Heart right ventricle (tissue), 16 donors: Measurements from ENCODE around the gene GATAD2A. TPM values are rescaled to one million over a fixed set of nuclear protein-coding genes. Genes with fewer than 3 reads are reported as not detected.

Experiments used
- ATAC-seq, 8 donors: fragments of 200-7000 bp; cut with Tn5 transposase; one replicate each; pipeline ENCODE4 v1.9.1; 2020; ENCODE audit warnings: mild to moderate bottlenecking in 8 of 8, moderate library complexity in 8 of 8, moderate number of reproducible peaks in 1 of 8
- DNase-seq, 2 donors: peaks; one replicate each; pipeline ENCODE4 v3.0.0-alpha.2; 2020
- H3K27ac ChIP-seq, 10 donors: fragments of 200-600 bp; sonication (generic) in 2 of 10; one replicate each; pipeline versions ENCODE4 v1.5.0 to v1.8.0; 2020 to 2022; ENCODE audit warnings: mild to moderate bottlenecking in 3 of 10
- H3K27me3 ChIP-seq, 7 donors: fragments of 200-600 bp; one replicate each; pipeline ENCODE4 v1.8.0; 2021 to 2022; ENCODE audit warnings: mild to moderate bottlenecking in 2 of 7
- H3K36me3 ChIP-seq, 9 donors: fragments of 200-600 bp; sonication (generic) in 1 of 9; one replicate each; pipeline versions ENCODE4 v1.5.0 to v1.8.0; 2020 to 2022; ENCODE audit warnings: mild to moderate bottlenecking in 2 of 9
- H3K4me1 ChIP-seq, 9 donors: fragments of 200-600 bp; sonication (generic) in 1 of 9; one replicate each; pipeline versions ENCODE4 v1.5.0 to v1.8.0; 2020 to 2022; ENCODE audit warnings: mild to moderate bottlenecking in 4 of 9
- H3K4me3 ChIP-seq, 10 donors: fragments of 200-600 bp; sonication (generic) in 2 of 10; one replicate each; pipeline versions ENCODE4 v1.5.0 to v1.8.0; 2020 to 2022; ENCODE audit warnings: mild to moderate bottlenecking in 7 of 10, moderate library complexity in 2 of 10
- H3K9me3 ChIP-seq, 11 donors: fragments of 200-600 bp in 10 of 11; sonication (generic) in 2 of 11; one replicate each; pipeline versions ENCODE4 v1.5.0 to v1.8.0; 2013 to 2022; ENCODE audit warnings: mild to moderate bottlenecking in 2 of 11, control low read depth in 1 of 11, moderate library complexity in 1 of 11
- CTCF ChIP-seq, 9 donors: fragments of 200-600 bp; sonication (generic) in 2 of 9; IDR thresholded peaks; one replicate each; pipeline versions ENCODE4 v1.5.0 to v1.8.0; 2021 to 2022; ENCODE audit warnings: antibody characterized with exemption in 9 of 9, mild to moderate bottlenecking in 5 of 9, moderate library complexity in 1 of 9
- WGBS, 2 donors: extraction: QIAGEN DNeasy Blood & Tissue Kit; methylation state at CpG; one replicate each; pipeline ENCODE4 v1.1.7; 2013; ENCODE audit warnings: inconsistent platforms in 1 of 2; 5-methylcytosine and 5-hydroxymethylcytosine counted together
- intact Hi-C, 10 donors: fragments of 100-400 bp; cut with DNase I; formaldehyde crosslinking; loops; one replicate each; pipeline versions ENCODE4 v1.11.1 to v1.14.2; 2022
- polyA plus RNA-seq, 2 donors: library from polyadenylated mRNA; stranded (reverse); fragments of 200-250 nt; gene quantifications; one replicate each; pipeline ENCODE4 v1.2.3, GENCODE V29; 2013
- total RNA-seq, 10 donors: library from RNA; stranded (reverse); fragmentation: NEBNext Ultra II Directional in 3 of 10; extraction: Animal tissue kit (Norgen Biotek cat#: 25700) in 3 of 10; gene quantifications; one replicate each; pipeline versions ENCODE4 v1.2.1 to v1.2.4, GENCODE V29; 2021 to 2023
- donor health status: Arrhythmogenic right ventricular cardiomyopathy.
- donor health status: ischemic (EF 13 %, LVEDD 7.1; RV severe dilation, severe dysfunction).
- donor health status: healthy with polysubstance abuse.
- donor health status: DM: no; HTN: yes; CAD: no.
- donor health status: DM: no; HTN: no; CAD: no.
- donor health status: ischemic (EF 25% LVEDD 6.9; RV normal size, moderate dysfunction).
- donor health status: ischemic (EF 25% LVEDD 5.7; RV mildly dilated, moderate dysfunction).
- donor health status: healthy.
- donor health status: DM: yes; HTN: yes; CAD: no.
- donor health status: Ischemic cardiomyopathy.
- donor health status: ischemic (EF 35%, LVEDD 5.7; RV mildly dilated, moderate dysfunction).
- donor health status: nonischemic (EF 11% LVEDD 7.7; RV severe dilation, severe dysfunction).
- donor health status: DM: yes; HTN: yes; CAD: no.
- donor health status: PGD.
- donor health status: ischemic (EF 29% LVEDD 5.4; RV normal size, mild dysfunction).
- donor health status: nonischemic (EF 23%, LVEDD 6.1; RV moderate dilation, normal function).

The GATAD2A gene
- total and polyA plus RNA-seq, 12 donors, result 7.5 to 48.5 (median 25.8) TPM

- Histone ChIP-seq H3K27me3 (no peaks in the 10 kb centered on the region), H3K4me1 (peaks cover 22 to 75% (median 49%) of the 10 kb centered on the region in 9 donors), H3K36me3 (peaks cover 0 to 43% (median 0%) of the 10 kb centered on the region in 9 donors), H3K27ac (peak overlapping the region in 2 of 10 donors; percentile 5 to 10), H3K4me3 (no peak overlapping the region), H3K9me3 (no peaks in the 10 kb centered on the region)
- WGBS, 2 donors, result 80 to 82% methylated on average over 15 of the region's 15 CpGs
- DNase-seq, result no peak
- no peak for ATAC-seq
- no peak for TF ChIP-seq CTCF (IDR thresholded peaks at IDR 0.05)
- intact Hi-C loops, result loop anchor here in 3 of 10 donors (5.0 to 10.0 kb wide), 3 partner anchors 79 to 99 kb away; partner anchors contain the start of gene GATAD2A (in 2 of the 3)
These were observed 81.0 kb downstream of the GATAD2A start for GRCh38 chr19:19486343-19487076.

GRCh38 chr19:19487077-19487949 lies 81.8 kb downstream of the GATAD2A start:
- no peak for DNase-seq

GRCh38 chr19:19487950-19488874 lies 82.7 kb downstream of the GATAD2A start:
- no peaks in the 10 kb centered on the region for H3K27me3 ChIP-seq
- 49% methylated on average over 20 of the region's 20 CpGs for WGBS, 2 donors
- ATAC-seq (no peak), DNase-seq (peak in 1 of 2 donors; percentile 45)
- peaks cover 0 to 46% (median 2%) of the 10 kb centered on the region in 9 donors for H3K36me3 ChIP-seq
- intact Hi-C loops, result loop anchor here in 3 of 10 donors (5.0 to 10.0 kb wide), 3 partner anchors 81 to 101 kb away; partner anchors contain the start of gene GATAD2A (in 2 of the 3)
- TF ChIP-seq CTCF (IDR thresholded peaks at IDR 0.05), result no peak
- peak overlapping the region in 5 of 10 donors; percentile 23 to 47 (median 29) for H3K4me3 ChIP-seq
- peaks cover 22 to 69% (median 49%) of the 10 kb centered on the region in 9 donors for H3K4me1 ChIP-seq
- peak overlapping the region in 9 of 10 donors; percentile 67 to 91 (median 82) for H3K27ac ChIP-seq
- H3K9me3 ChIP-seq, result no peaks in the 10 kb centered on the region

More at GRCh38 chr19:19487077-19487949, 81.8 kb downstream of the GATAD2A start:
- Histone ChIP-seq H3K4me3 (no peak overlapping the region), H3K27ac (peak overlapping the region in 4 of 10 donors; percentile 77 to 91 (median 84)), H3K4me1 (peaks cover 22 to 75% (median 49%) of the 10 kb centered on the region in 9 donors), H3K27me3 (no peaks in the 10 kb centered on the region), H3K9me3 (no peaks in the 10 kb centered on the region), H3K36me3 (peaks cover 0 to 45% (median 0%) of the 10 kb centered on the region in 9 donors)
- TF ChIP-seq CTCF (IDR thresholded peaks at IDR 0.05), result no peak
- intact Hi-C loops, result loop anchor here in 3 of 10 donors (5.0 to 10.0 kb wide), 3 partner anchors 80 to 100 kb away; partner anchors contain the start of gene GATAD2A (in 2 of the 3)
- 74 to 77% methylated on average over 9 of the region's 9 CpGs for WGBS, 2 donors
- ATAC-seq, result no peak
